ENCODE measurements around the gene SEL1L3. TPM values are rescaled to one million over a fixed set of nuclear protein-coding genes. Genes with fewer than 3 reads are reported as not detected.

SEL1L3 gene
- total and polyA plus RNA-seq, 2 donors from 2014 or later: 8.2 to 60.3 TPM

GRCh38 chr4:25879091-25879584 is 16.4 kb upstream of the SEL1L3 start:
- peaks cover 0 to 3% (median 0%) of the 10 kb centered on the region in 3 donors for H3K4me1 ChIP-seq (ENCODE audit: control insufficient read depth in 2 of 3, insufficient read depth in 2 of 3, low read depth in 1 of 3, low read length in 3 of 3)
- no peaks in the 10 kb centered on the region for H3K9me3 ChIP-seq (ENCODE audit: control insufficient read depth in 2 of 3, insufficient read depth in 1 of 3, low read length in 3 of 3)
- intact Hi-C loops (cut with DNase I): no loop called here

GRCh38 chr4:25878676-25879075 is 15.9 kb upstream of the SEL1L3 start:
- TF ChIP-seq, protein P1, sequence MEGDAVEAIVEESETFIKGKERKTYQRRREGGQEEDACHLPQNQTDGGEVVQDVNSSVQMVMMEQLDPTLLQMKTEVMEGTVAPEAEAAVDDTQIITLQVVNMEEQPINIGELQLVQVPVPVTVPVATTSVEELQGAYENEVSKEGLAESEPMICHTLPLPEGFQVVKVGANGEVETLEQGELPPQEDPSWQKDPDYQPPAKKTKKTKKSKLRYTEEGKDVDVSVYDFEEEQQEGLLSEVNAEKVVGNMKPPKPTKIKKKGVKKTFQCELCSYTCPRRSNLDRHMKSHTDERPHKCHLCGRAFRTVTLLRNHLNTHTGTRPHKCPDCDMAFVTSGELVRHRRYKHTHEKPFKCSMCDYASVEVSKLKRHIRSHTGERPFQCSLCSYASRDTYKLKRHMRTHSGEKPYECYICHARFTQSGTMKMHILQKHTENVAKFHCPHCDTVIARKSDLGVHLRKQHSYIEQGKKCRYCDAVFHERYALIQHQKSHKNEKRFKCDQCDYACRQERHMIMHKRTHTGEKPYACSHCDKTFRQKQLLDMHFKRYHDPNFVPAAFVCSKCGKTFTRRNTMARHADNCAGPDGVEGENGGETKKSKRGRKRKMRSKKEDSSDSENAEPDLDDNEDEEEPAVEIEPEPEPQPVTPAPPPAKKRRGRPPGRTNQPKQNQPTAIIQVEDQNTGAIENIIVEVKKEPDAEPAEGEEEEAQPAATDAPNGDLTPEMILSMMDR (IDR thresholded peaks at IDR 0.05; ENCODE audit: borderline replicate concordance, extremely low read depth, insufficient read depth): no peak
- H3K4me3 ChIP-seq (ENCODE audit: low read length in 3 of 3): no peak overlapping the region
- no peaks in the 10 kb centered on the region for H3K4me1 ChIP-seq (ENCODE audit: control insufficient read depth in 2 of 3, insufficient read depth in 2 of 3, low read depth in 1 of 3, low read length in 3 of 3)
- H3K9ac ChIP-seq (ENCODE audit: low read length in 3 of 3): no peak overlapping the region
- H3K36me3 ChIP-seq (ENCODE audit: control insufficient read depth in 2 of 3, insufficient read depth in 3 of 3, low read length in 3 of 3): no peaks in the 10 kb centered on the region
- intact Hi-C loops (cut with DNase I): no loop called here
- DNase-seq (no peak), FAIRE-seq (no peak)
- no peak overlapping the region for H3K27ac ChIP-seq (ENCODE audit: low read depth in 2 of 2, low read length in 2 of 2)
- H3K27me3 ChIP-seq (ENCODE audit: control insufficient read depth, insufficient read depth, low read length): no peaks in the 10 kb centered on the region
- H3K9me3 ChIP-seq (ENCODE audit: control insufficient read depth in 2 of 3, insufficient read depth in 1 of 3, low read length in 3 of 3): no peaks in the 10 kb centered on the region

More at GRCh38 chr4:25879091-25879584, 16.4 kb upstream of the SEL1L3 start:
- H3K27me3 ChIP-seq (ENCODE audit: control insufficient read depth, insufficient read depth, low read length): no peaks in the 10 kb centered on the region
- TF ChIP-seq, protein P1 (IDR thresholded peaks at IDR 0.05; ENCODE audit: borderline replicate concordance, extremely low read depth, insufficient read depth): no peak
- H3K36me3 ChIP-seq (ENCODE audit: control insufficient read depth in 2 of 3, insufficient read depth in 3 of 3, low read length in 3 of 3): no peaks in the 10 kb centered on the region
- no peak overlapping the region for H3K27ac ChIP-seq (ENCODE audit: low read depth in 2 of 2, low read length in 2 of 2)
- DNase-seq (no peak), FAIRE-seq (no peak)
- H3K4me3 ChIP-seq (ENCODE audit: low read length in 3 of 3): no peak overlapping the region
- H3K9ac ChIP-seq (ENCODE audit: low read length in 3 of 3): no peak overlapping the region

DNA sequence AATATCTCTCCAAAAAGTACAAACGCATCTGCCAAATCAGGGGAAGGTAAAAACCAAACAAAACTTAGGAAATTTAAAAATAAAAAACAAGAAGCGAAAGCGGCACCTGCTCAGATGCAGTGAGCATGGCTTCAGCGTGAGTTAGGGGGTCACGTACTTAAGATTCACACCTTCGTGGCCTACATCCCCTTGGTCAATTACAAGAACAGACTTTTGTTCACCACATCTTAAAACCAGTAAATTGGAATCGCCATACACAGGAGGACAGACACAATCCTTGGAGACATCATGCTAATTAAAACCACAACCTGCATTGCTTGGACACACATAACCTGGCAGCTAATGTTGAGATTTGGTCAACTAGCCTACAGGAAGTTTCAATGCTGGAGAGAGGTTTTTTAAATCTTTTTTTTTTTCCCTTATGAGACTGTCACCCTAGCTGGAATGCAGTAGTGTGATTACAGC is 12.5 kb upstream of the SEL1L3 start:
- TF ChIP-seq, protein P1 (IDR thresholded peaks at IDR 0.05; ENCODE audit: borderline replicate concordance, extremely low read depth, insufficient read depth): no peak
- Histone ChIP-seq H3K9me3 (ENCODE audit: control insufficient read depth in 2 of 3, insufficient read depth in 1 of 3, low read length in 3 of 3) (no peaks in the 10 kb centered on the region), H3K4me1 (ENCODE audit: control insufficient read depth in 2 of 3, insufficient read depth in 2 of 3, low read depth in 1 of 3, low read length in 3 of 3) (no peaks in the 10 kb centered on the region), H3K27me3 (ENCODE audit: control insufficient read depth, insufficient read depth, low read length) (no peaks in the 10 kb centered on the region), H3K9ac (ENCODE audit: low read length in 3 of 3) (no peak overlapping the region), H3K36me3 (ENCODE audit: control insufficient read depth in 2 of 3, insufficient read depth in 3 of 3, low read length in 3 of 3) (no peaks in the 10 kb centered on the region), H3K4me3 (ENCODE audit: low read length in 3 of 3) (no peak overlapping the region), H3K27ac (ENCODE audit: low read depth in 2 of 2, low read length in 2 of 2) (no peak overlapping the region)
- DNase-seq: no peak
- intact Hi-C loops (cut with DNase I): no loop called here
- FAIRE-seq: no peak

DNA sequence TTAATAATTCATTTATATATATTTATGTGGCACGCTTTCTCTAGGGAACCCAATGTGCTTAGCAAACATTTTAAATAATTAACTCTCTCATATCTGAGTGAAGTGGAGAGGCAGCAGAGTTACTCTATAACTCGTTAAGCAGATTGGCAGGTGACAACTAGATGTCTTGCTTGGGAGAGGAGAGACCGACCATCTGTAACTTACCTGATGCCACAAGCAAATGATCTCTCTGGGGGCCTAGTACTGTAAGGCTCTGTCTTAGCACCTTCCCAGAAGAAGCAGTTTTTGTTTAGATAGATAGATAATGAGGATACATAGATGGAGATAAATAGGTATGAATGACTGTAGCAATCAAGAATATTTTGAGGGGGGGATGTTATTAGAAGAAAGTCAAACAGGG is 11.9 kb upstream of the SEL1L3 start:
- Histone ChIP-seq H3K27me3 (ENCODE audit: control insufficient read depth, insufficient read depth, low read length) (no peaks in the 10 kb centered on the region), H3K27ac (ENCODE audit: low read depth in 2 of 2, low read length in 2 of 2) (no peak overlapping the region), H3K36me3 (ENCODE audit: control insufficient read depth in 2 of 3, insufficient read depth in 3 of 3, low read length in 3 of 3) (no peaks in the 10 kb centered on the region), H3K4me3 (ENCODE audit: low read length in 3 of 3) (no peak overlapping the region), H3K9me3 (ENCODE audit: control insufficient read depth in 2 of 3, insufficient read depth in 1 of 3, low read length in 3 of 3) (no peaks in the 10 kb centered on the region), H3K9ac (ENCODE audit: low read length in 3 of 3) (no peak overlapping the region), H3K4me1 (ENCODE audit: control insufficient read depth in 2 of 3, insufficient read depth in 2 of 3, low read depth in 1 of 3, low read length in 3 of 3) (no peaks in the 10 kb centered on the region)
- intact Hi-C loops (cut with DNase I): no loop called here
- TF ChIP-seq, protein P1 (IDR thresholded peaks at IDR 0.05; ENCODE audit: borderline replicate concordance, extremely low read depth, insufficient read depth): no peak
- DNase-seq (no peak), FAIRE-seq (no peak)

Data from kidney (tissue), 14 donors.